Activated T-helper 17 cell treated with anti-CD3 and anti-CD28 coated beads, Interleukin-2, amount 50 U/mL, for 72 hours (primary cell): ENCODE results near the gene CNFN. TPM values are rescaled to one million over a fixed set of nuclear protein-coding genes. Genes with fewer than 3 reads are reported as not detected.
"Not testable (repeated sequence)": the region's sequence is repeated elsewhere in the genome, so short reads cannot be mapped to it uniquely, and the experiment has no call there.

Source experiments
- ATAC-seq: fragments of 150-1000 bp; cut with Tn5 transposase; replicated peaks from 2 replicates; pipeline ENCODE4 v1.10.0; 2021; ENCODE audit warnings: mild to moderate bottlenecking, moderate library complexity
- H3K27ac Mint-ChIP-seq: one replicate; pipeline ENCODE4 v1.8.0; 2022; ENCODE audit warnings: mixed read lengths
- H3K27me3 Mint-ChIP-seq: one replicate; pipeline ENCODE4 v1.8.0; 2022; ENCODE audit warnings: mixed read lengths
- H3K36me3 Mint-ChIP-seq: one replicate; pipeline ENCODE4 v1.8.0; 2022; ENCODE audit warnings: low read depth, mild to moderate bottlenecking, mixed read lengths
- H3K4me1 Mint-ChIP-seq: one replicate; pipeline ENCODE4 v1.8.0; 2022; ENCODE audit warnings: mixed read lengths
- H3K4me3 Mint-ChIP-seq: one replicate; pipeline ENCODE4 v1.8.0; 2022; ENCODE audit warnings: mild to moderate bottlenecking, mixed read lengths
- H3K9me3 Mint-ChIP-seq: one replicate; pipeline ENCODE4 v1.8.0; 2022; ENCODE audit warnings: mixed read lengths
- total RNA-seq, 2 donors: library from RNA; stranded (reverse); gene quantifications; one replicate each; pipeline ENCODE4 v1.2.3, GENCODE V29; 2022

Gene CNFN
- total RNA-seq, 2 donors from 2014 or later, result 0.54 TPM; not detected in 1

GRCh38 chr19:42355896-42356295, 34.2 kb downstream of the CNFN start:
- peaks cover 4% of the 10 kb centered on the region for H3K4me1 Mint-ChIP-seq
- no peak overlapping the region for H3K4me3 Mint-ChIP-seq
- no peak for ATAC-seq
- no peaks in the 10 kb centered on the region for H3K27me3 Mint-ChIP-seq
- H3K27ac Mint-ChIP-seq, result no peak overlapping the region
- no peaks in the 10 kb centered on the region for H3K36me3 Mint-ChIP-seq
- H3K9me3 Mint-ChIP-seq, result no peaks in the 10 kb centered on the region

GRCh38 chr19:42353341-42354015, 36.6 kb downstream of the CNFN start:
- H3K36me3 Mint-ChIP-seq, result no peaks in the 10 kb centered on the region
- peak overlapping the region; percentile 25 for H3K27ac Mint-ChIP-seq
- no peak overlapping the region for H3K4me3 Mint-ChIP-seq
- no peaks in the 10 kb centered on the region for H3K27me3 Mint-ChIP-seq
- H3K9me3 Mint-ChIP-seq, result no peaks in the 10 kb centered on the region
- peaks cover 4% of the 10 kb centered on the region for H3K4me1 Mint-ChIP-seq
- no peak for ATAC-seq

GRCh38 chr19:42352301-42353259, 37.5 kb downstream of the CNFN start:
- H3K9me3 Mint-ChIP-seq, result no peaks in the 10 kb centered on the region
- peak; percentile 44 for ATAC-seq
- peak overlapping the region; percentile 36 for H3K27ac Mint-ChIP-seq
- no peaks in the 10 kb centered on the region for H3K27me3 Mint-ChIP-seq
- peaks cover 4% of the 10 kb centered on the region for H3K4me1 Mint-ChIP-seq
- H3K36me3 Mint-ChIP-seq, result no peaks in the 10 kb centered on the region
- no peak overlapping the region for H3K4me3 Mint-ChIP-seq

GRCh38 chr19:42351079-42351735, 38.9 kb downstream of the CNFN start:
- Mint-ChIP-seq H3K27me3 (no peaks in the 10 kb centered on the region), H3K4me3 (no peak overlapping the region), H3K36me3 (no peaks in the 10 kb centered on the region), H3K9me3 (no peaks in the 10 kb centered on the region), H3K27ac (no peak overlapping the region), H3K4me1 (peaks cover 4% of the 10 kb centered on the region)
- ATAC-seq, result no peak

- H3K9me3 Mint-ChIP-seq, result no peaks in the 10 kb centered on the region
- no peaks in the 10 kb centered on the region for H3K36me3 Mint-ChIP-seq
- H3K27me3 Mint-ChIP-seq, result no peaks in the 10 kb centered on the region
- no peak overlapping the region for H3K27ac Mint-ChIP-seq
- no peak overlapping the region for H3K4me3 Mint-ChIP-seq
- ATAC-seq, result no peak
- H3K4me1 Mint-ChIP-seq, result peaks cover 4% of the 10 kb centered on the region
These were observed 39.7 kb downstream of the CNFN start for GRCh38 chr19:42350417-42350816.

GRCh38 chr19:42349378-42350107, 40.6 kb downstream of the CNFN start:
- no peaks in the 10 kb centered on the region for H3K36me3 Mint-ChIP-seq

GRCh38 chr19:42348211-42348610, 41.9 kb downstream of the CNFN start:
- H3K4me3 Mint-ChIP-seq, result no peak overlapping the region
- no peaks in the 10 kb centered on the region for H3K27me3 Mint-ChIP-seq

More at GRCh38 chr19:42349378-42350107, 40.6 kb downstream of the CNFN start:
- Mint-ChIP-seq H3K9me3 (no peaks in the 10 kb centered on the region), H3K27me3 (no peaks in the 10 kb centered on the region), H3K4me3 (no peak overlapping the region), H3K27ac (no peak overlapping the region), H3K4me1 (peaks cover 4% of the 10 kb centered on the region)
- no peak for ATAC-seq

GRCh38 chr19:42345191-42345812, 44.8 kb downstream of the CNFN start:
- H3K9me3 Mint-ChIP-seq, result no peaks in the 10 kb centered on the region
- H3K27me3 Mint-ChIP-seq, result no peaks in the 10 kb centered on the region
- no peak overlapping the region for H3K27ac Mint-ChIP-seq
- H3K4me1 Mint-ChIP-seq, result no peaks in the 10 kb centered on the region
- no peak overlapping the region for H3K4me3 Mint-ChIP-seq
- no peaks in the 10 kb centered on the region for H3K36me3 Mint-ChIP-seq
- no peak for ATAC-seq

More at GRCh38 chr19:42348211-42348610, 41.9 kb downstream of the CNFN start:
- H3K4me1 Mint-ChIP-seq, result peaks cover 4% of the 10 kb centered on the region
- H3K9me3 Mint-ChIP-seq, result no peaks in the 10 kb centered on the region
- H3K36me3 Mint-ChIP-seq, result no peaks in the 10 kb centered on the region
- no peak overlapping the region for H3K27ac Mint-ChIP-seq
- ATAC-seq, result no peak

- Mint-ChIP-seq H3K36me3 (no peaks in the 10 kb centered on the region), H3K27me3 (no peaks in the 10 kb centered on the region)
- ATAC-seq, result no peak
These were observed 45.7 kb downstream of the CNFN start for GRCh38 chr19:42344336-42344893.

GRCh38 chr19:42343344-42344110, 46.6 kb downstream of the CNFN start:
- no peaks in the 10 kb centered on the region for H3K9me3 Mint-ChIP-seq
- no peak overlapping the region for H3K27ac Mint-ChIP-seq
- H3K36me3 Mint-ChIP-seq, result no peaks in the 10 kb centered on the region
- H3K4me3 Mint-ChIP-seq, result no peak overlapping the region
- H3K27me3 Mint-ChIP-seq, result no peaks in the 10 kb centered on the region
- no peak for ATAC-seq
- H3K4me1 Mint-ChIP-seq, result no peaks in the 10 kb centered on the region

More at GRCh38 chr19:42344336-42344893, 45.7 kb downstream of the CNFN start:
- H3K9me3 Mint-ChIP-seq, result no peaks in the 10 kb centered on the region
- no peak overlapping the region for H3K27ac Mint-ChIP-seq
- no peaks in the 10 kb centered on the region for H3K4me1 Mint-ChIP-seq
- no peak overlapping the region for H3K4me3 Mint-ChIP-seq

GRCh38 chr19:42339922-42340321, 50.2 kb downstream of the CNFN start:
- not testable (repeated sequence) for H3K4me3 Mint-ChIP-seq, H3K27ac Mint-ChIP-seq, H3K9me3 Mint-ChIP-seq, H3K27me3 Mint-ChIP-seq, ATAC-seq, H3K36me3 Mint-ChIP-seq, H3K4me1 Mint-ChIP-seq

- ATAC-seq, H3K4me1 Mint-ChIP-seq, H3K4me3 Mint-ChIP-seq, H3K9me3 Mint-ChIP-seq, H3K27me3 Mint-ChIP-seq, H3K27ac Mint-ChIP-seq, H3K36me3 Mint-ChIP-seq: not testable (repeated sequence)
These were observed 50.8 kb downstream of the CNFN start for GRCh38 chr19:42339126-42339860.
